Measurements from ENCODE around the gene MCF2L.

- TF ChIP-seq CTCF (IDR thresholded peaks at IDR 0.05) (no peak), EZH2phosphoT487 (IDR thresholded peaks at IDR 0.05) (no peak), EZH2 (IDR thresholded peaks at IDR 0.05) (no peak)
Observed at GRCh38 chr13:113041293-113041690, 72.3 kb downstream of the MCF2L start.
